GM06990 (cell line): Measurements from ENCODE around the gene CSTPP1.

Experiments used
- DNase-seq: peaks from one replicate; pipeline ENCODE4 v3.0.0-alpha.2; 2011; ENCODE audit not compliant: insufficient read length; ENCODE audit errors: extremely low read depth
- H3K27me3 ChIP-seq: replicated peaks from 2 replicates; pipeline ENCODE4 v1.6.0; 2011; ENCODE audit warnings: low read length; ENCODE audit not compliant: control insufficient read depth, insufficient read depth
- H3K36me3 ChIP-seq: 2 replicates; pipeline ENCODE4 v1.5.1; 2011; ENCODE audit warnings: low read length; ENCODE audit not compliant: control insufficient read depth, insufficient read depth
- H3K4me3 ChIP-seq: replicated peaks from 2 replicates; pipeline ENCODE4 v1.5.1; 2011; ENCODE audit warnings: low read depth, mild to moderate bottlenecking, control low read depth, low read length
- TF ChIP-seq, protein P1 (sequence below): IDR thresholded peaks from 2 replicates; pipeline ENCODE4 v1.5.1; 2011; ENCODE audit warnings: low read length, control low read depth, mild to moderate bottlenecking, inconsistent platforms; ENCODE audit not compliant: insufficient read depth, poor library complexity, severe bottlenecking

The CSTPP1 gene, protein sequence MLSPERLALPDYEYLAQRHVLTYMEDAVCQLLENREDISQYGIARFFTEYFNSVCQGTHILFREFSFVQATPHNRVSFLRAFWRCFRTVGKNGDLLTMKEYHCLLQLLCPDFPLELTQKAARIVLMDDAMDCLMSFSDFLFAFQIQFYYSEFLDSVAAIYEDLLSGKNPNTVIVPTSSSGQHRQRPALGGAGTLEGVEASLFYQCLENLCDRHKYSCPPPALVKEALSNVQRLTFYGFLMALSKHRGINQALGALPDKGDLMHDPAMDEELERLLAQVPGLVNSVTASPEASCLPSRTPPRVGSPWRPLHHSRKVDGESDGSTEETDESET

DNA sequence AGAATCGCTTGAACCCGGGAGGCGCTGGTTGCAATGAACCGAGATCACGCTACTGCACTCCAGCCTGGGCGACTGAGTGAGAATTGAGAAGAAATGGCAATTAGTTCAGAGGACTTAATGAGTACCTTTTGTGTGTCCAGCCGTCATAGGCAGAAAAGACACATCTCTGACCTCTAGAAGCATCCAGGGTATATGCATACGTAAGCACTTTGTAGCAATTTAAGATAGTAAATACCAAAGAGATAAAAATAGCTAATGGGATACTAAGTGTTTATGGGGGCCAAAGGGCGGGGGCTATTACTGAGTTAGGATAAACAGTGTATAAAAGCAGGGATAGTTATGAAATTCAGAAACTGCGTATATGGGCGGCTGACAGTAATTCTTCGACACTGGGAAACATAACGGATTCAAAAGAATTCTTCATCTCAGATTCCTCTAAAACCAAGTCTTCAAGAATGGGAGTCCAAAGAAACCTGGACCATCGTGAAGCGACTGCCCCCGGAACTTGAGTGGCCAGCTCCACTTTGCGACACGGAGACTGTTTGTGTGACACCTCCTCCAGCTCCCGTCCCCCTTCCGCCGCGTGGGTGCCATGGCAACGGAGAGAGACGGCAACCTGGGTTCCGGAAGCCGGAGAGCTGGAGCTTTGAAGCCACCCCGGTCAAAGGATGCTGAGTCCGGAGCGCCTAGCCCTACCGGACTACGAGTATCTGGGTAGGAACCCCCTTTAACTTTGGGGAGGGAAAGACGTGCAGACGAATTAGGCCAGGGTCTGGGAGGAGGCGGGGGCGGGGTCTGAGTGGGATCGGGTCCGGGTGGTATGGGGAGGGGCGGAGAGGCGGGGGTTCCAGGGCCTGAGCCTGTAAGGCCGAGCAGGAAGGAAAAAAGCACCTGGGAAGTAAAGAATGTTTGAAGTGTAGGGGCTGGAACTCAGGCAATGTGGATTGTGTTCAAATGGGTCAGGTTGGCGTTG is at the start of gene CSTPP1:
TSS of gene CSTPP1 (plus strand) at position 624 of the 973 bp plus-strand sequence. CDS start at position 669, 45 bp downstream.
- DNase-seq = peak; percentile 88
- TF ChIP-seq, protein P1, sequence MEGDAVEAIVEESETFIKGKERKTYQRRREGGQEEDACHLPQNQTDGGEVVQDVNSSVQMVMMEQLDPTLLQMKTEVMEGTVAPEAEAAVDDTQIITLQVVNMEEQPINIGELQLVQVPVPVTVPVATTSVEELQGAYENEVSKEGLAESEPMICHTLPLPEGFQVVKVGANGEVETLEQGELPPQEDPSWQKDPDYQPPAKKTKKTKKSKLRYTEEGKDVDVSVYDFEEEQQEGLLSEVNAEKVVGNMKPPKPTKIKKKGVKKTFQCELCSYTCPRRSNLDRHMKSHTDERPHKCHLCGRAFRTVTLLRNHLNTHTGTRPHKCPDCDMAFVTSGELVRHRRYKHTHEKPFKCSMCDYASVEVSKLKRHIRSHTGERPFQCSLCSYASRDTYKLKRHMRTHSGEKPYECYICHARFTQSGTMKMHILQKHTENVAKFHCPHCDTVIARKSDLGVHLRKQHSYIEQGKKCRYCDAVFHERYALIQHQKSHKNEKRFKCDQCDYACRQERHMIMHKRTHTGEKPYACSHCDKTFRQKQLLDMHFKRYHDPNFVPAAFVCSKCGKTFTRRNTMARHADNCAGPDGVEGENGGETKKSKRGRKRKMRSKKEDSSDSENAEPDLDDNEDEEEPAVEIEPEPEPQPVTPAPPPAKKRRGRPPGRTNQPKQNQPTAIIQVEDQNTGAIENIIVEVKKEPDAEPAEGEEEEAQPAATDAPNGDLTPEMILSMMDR = no peak
- H3K4me3 ChIP-seq = peak within 1 kb of the TSS; percentile 82
- no peaks in the 10 kb centered on the region for H3K27me3 ChIP-seq
- H3K36me3 ChIP-seq = no peaks in the 10 kb centered on the region

DNA sequence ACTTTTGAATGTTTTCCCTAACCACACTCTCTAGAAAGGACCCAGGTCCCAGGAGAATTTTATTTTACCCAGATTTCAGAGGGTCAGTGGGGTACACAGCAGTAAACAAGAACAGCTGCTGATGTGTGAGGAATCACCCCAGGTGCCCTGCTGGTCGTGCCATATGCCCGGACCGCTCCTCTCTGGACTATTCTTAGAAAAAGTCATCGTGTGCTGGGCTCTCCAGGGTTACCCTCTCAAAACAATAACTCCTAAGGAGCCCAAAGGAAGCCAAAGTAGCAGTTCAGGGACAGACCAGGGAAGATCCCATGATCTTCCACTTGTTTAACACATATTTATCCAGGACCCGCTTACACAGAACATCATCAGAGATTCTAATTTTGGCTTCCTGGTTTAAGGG is 47.9 kb upstream of the CSTPP1 start:
- TF ChIP-seq, protein P1 = no peak
- no peak for DNase-seq
- H3K36me3 ChIP-seq = no peaks in the 10 kb centered on the region
- no peaks in the 10 kb centered on the region for H3K27me3 ChIP-seq
- no peak overlapping the region for H3K4me3 ChIP-seq

DNA sequence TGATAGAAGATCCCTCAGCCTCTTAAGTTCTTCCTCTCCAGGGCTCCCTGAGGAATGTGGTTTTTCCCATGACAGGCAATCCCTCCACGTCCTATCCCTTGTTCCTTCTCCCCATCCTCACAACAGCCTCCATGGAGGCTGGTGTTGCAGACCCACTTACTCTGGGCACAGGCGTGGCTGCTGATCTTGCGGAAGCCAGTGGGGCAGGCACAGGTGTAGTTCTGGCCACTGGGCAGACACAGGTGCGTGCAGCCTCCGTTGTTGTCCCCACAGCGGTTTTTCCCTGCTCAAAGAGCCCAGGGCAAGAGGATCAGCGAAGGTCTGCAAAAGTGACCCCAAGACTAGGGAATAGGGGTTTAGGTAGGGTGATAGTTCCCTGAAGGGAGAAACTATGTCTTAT is 47.3 kb upstream of the CSTPP1 start:
- no peaks in the 10 kb centered on the region for H3K36me3 ChIP-seq
- no peaks in the 10 kb centered on the region for H3K27me3 ChIP-seq
- TF ChIP-seq, protein P1 = no peak
- DNase-seq = no peak
- no peak overlapping the region for H3K4me3 ChIP-seq

DNA sequence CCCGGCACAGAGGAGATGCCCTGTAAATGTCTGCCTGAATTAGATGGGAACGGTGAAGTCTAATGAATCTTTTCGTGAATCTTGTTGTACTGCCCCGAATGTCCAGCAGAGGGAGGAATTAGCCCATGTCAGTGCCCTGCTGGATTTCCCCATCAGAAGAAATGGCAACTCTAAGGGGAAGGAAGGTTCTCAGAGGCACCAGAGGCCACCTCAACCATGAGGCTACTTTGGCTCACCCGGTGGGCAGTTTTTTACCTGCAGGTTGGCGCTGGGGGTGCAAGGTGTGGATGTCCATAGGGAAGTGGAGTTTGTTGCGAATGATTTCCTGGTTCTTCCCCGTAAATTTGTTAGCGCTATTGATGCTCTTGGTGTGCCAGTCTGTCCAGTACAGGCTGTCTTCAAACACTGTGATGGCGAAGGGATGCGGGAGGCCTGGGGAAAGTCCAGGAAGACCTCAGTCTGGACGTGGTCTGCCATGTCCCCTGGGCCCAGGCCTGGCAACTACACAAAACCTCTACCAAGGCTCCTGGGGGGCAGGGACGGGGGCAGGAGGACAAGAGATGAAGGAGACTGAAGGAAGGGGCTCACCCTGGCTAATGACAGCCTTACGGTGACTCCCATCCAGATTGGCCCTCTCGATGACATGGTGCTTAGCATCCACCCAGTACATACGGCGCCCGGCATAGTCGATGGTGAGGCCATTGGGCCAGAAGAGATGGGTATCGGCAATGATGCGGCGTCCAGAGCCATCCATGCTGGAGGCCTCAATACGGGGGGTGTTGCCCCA is 46.7 kb upstream of the CSTPP1 start:
- no peaks in the 10 kb centered on the region for H3K27me3 ChIP-seq
- no peaks in the 10 kb centered on the region for H3K36me3 ChIP-seq
- DNase-seq = peak; percentile 28
- TF ChIP-seq, protein P1 = peak; percentile 81
- no peak overlapping the region for H3K4me3 ChIP-seq

DNA sequence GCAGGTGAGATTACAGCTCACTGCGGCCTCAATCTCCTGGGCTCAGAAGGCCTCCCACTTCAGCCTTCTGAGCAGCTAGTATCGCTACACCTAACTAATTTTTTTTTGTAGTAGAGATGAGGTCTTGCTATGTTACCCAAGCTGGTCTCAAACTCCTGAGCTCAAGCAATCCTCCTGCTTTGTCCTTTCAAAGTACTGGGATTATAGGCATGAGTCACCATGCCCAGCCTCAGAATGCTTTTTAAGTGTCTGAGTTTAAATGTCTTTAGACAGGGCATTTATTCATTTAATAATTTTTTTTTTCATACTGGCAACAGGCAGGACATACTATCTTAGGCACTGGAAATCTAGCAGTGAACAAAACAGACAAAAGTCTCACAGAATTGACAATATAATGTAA is 45.9 kb upstream of the CSTPP1 start:
- Histone ChIP-seq H3K4me3 (no peak overlapping the region), H3K27me3 (no peaks in the 10 kb centered on the region), H3K36me3 (no peaks in the 10 kb centered on the region)
- TF ChIP-seq, protein P1 = no peak
- DNase-seq = no peak
